Measurements from ENCODE around the gene DRC3.
"Not testable (repeated sequence)": the region's sequence is repeated elsewhere in the genome, so short reads cannot be mapped to it uniquely, and the experiment has no call there.

Gene DRC3

DNA sequence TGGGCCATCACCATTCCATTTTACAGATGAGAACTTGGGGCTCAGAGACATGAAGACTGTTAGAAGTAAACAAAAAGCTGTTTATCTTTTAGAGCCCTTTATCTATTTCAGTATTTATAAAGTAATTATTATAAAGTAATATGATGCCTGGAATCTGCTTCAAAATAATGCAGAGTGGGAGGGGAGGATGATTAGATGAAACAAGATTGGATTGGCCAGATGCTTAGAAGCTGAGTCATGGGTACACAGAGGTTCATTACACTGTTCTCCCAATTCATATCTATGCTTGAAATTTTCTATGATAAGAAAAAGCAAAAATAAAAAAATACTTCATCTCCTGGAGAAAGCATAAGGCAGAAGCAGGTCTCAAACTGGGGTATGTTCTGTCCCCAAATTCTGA lies 29.8 kb upstream of the DRC3 start:
- DNase-seq = no peak

DNA sequence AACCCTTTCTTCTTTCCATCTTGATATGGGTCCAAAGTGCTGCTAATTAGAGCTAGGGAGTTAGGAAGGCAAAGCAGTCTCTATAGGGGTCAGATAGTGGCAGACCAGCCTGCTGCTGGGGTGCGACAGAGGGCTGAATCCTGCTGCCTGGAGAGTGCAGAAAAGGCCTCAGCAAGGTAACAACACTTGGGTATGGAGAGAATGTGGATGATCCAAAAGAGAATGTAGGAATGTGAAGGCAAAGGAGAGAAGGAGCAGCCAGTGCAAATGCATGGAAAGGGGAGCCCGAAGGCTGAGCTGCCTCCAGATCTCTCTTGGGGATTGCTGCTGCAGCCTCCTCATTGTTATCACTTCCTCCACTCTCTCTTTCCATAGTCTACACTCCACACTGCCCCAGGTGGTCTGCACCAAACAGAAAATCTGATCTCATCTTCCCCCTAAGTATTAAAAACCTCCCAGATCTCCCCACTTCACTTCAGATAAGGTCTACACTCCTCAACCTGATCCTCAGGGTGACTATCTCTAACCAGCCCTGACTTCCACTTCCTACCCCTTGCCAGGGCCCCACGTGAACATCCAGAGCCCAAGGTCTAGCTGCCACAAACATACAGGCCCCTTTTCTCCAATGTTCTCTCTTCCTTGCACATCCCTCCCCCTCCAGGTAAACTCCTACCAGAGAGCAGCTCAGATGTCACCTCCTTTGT lies 29.2 kb upstream of the DRC3 start:
- DNase-seq = no peak

DNA sequence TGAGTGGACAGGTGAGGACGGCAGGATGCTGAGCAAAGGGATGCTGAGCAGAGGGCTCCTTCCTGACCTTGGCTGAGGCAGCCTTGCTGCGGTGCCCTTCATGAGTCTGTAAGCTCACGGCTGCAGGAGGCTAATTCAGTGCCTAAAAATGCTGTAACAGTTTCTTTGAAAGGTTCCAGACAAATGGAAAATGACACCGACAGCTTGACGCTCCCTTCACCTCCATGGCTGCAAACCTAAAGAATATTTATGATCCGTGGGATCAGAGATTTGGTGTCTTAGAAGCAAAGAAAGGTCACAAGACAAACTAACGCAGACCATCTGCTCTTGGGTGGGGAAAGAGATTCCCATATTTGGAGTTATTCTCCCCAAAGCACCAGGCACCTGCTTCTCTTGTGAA lies 28.4 kb upstream of the DRC3 start:
- DNase-seq = no peak

DNA sequence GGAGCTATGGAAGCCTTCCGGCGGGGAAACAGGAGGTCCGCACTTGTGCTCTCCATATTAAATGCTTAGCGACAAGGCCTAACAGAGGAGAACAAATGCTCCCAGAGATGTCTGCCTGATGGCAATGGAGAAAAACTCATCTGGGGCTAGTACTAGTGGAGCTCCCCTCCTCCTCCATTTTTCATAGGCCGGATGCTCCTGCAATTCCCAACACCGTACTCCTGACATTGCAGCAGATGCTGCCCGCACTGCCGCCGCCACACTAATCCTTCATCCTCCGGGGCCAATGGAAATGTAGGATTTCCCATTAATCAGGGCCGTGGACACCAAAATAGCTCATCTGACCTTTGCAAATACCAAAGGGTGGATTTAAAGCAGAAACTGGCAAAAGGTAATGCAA lies 27.9 kb upstream of the DRC3 start:
- no peak for DNase-seq

DNA sequence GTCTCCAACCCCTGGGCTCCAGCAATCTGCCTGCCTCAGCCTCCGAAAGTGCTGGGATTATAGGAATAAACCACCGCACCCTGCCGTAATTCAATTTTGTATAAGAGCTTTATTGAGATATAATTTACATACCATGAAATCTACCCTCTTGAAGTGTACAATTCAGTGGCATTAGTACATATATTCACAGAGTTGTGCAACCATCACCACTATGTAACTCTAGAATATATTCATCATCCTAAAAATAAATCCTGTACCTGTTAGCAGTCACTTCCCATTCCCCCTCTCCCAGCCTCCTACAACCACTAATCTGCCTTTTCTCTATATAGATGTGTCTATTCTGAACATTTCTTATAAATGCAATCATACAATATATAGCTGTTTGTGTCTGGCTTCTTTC lies 26.6 kb upstream of the DRC3 start:
- no peak for DNase-seq

DNA sequence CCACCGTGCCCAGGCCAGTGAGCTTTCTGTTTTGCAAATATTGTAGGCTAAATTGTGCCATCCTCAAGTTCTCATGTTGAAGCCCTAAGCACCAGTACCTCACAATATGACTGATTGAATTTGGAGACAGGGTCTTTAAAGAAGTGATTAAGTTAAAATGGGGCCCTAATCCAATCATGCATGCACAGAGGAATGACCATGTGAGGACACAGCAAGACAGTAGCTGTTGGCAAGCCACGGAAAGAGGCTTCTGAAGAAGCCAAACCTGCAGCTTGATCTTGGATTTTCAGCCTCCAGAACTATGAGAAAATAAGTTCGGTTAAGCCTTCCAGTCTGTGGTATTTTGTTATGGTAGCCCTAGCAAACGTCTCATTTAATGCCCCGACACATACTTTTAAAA lies 25.4 kb upstream of the DRC3 start:
- DNase-seq = no peak

DNA sequence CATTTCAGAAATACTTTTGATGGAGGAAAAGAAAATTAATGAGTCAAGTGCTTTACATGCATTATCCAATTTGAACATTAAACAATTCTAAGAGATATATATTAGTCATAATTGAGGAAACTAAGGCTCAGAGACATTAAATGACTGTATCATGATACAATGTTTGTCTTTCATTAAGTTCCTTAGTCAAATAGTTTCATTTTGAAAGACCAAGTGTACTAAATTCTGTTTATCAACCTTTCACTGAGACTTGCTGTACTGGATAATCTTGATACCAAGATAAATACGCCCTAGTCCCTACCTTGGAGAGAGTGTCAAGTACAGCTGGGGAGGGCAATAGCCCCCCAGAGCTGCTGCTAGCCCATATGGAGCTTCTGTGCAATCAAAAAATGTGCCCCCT lies 24.7 kb upstream of the DRC3 start:
- no peak for DNase-seq

DNA sequence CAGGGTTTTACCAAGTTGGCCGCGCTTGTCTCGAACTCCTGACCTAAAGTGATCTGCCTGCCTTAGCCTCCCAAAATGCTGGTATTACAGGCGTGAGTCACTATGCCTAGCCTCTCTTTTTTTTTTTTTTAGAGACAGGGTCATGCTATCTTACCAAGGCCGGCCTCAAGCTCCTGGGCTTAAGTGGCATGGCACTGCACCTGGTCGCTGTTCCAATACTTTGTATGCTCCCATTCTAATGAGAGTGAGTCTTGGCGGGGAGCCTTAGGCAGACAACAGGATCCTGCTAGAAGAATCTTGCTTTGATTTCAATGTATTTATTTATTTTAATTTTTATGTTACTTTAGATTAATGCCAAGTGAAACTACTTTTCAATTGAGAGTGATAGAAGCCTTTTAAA lies 22.3 kb upstream of the DRC3 start:
- no peak for DNase-seq

DNA sequence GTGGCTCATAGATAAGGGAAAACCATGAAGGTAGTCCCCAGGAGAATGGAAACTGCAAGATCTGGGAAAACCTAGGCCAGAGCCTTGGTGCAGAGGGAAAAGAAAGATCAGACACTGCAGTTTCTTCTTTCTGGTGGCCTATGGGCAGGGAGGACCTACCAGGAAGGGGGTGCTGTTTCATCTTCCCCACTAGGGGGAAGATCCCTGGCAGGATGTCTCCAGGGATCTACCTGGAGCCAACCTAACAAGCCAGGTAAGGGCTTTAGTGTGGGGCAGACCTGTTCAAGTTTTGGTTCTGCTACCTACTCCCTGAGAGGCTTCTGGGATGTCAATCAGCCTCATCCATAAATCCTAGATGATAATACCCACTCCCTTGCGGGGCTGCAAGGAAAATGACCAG lies 21.9 kb upstream of the DRC3 start:
- DNase-seq = no peak

DNA sequence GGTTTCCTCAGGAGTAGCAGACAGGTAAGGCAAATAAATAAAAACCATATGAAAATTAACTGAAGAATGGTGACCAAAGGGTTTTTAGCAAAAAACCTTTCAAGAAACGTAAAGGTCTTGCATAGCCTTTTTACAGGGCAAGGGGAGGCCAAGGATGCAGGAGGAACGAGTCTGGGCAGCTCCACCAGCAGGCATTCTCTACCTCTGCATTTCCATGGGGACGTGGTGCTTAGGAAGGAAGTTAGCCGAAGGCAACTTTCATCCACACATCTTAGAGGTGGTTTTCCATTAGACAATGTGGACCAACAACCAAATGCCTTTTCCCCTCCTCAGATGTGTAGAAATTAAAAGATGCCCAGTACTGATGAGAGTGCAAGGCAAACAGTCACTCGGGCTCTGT lies 21.1 kb upstream of the DRC3 start:
- no peak for DNase-seq

DNA sequence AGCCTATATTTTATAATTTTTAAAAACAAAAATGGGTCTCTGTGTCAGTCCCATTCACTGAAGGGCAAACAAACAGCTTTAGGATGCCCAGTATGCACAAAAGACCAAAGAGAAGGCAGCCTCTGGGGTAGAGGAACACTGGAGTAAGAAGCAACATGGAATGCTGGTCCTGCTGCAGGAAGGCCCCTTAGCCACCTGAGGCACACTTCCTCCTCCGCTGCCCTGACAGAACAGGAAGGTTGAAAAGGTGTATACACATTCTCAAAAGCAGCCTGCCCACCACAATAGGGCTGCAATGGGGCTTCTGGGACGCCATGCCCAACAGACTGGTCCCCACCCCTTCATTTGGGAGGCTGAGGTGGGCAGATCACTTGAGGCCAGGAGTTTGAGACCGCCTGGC lies 20.0 kb upstream of the DRC3 start:
- DNase-seq = no peak

DNA sequence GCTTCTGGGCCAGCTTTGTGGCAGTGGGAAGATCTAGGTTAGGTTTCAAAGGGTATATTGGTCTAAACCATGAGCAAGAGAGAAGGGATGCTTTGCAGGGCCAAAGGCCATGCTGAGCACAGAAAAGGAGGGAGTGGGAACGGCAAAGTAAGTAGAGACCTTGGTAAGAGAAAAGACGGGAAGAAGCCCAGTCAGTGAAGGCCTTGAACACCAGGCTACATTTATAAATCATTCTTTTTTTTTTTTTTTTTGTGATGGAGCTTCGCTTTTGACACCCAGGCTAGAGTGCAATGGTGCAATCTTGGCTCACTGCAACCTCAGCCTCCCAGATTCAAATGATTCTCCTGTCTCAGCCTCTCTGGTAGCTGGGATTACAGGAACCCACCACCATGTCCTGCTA lies 18.6 kb upstream of the DRC3 start:
- no peak for DNase-seq

DNA sequence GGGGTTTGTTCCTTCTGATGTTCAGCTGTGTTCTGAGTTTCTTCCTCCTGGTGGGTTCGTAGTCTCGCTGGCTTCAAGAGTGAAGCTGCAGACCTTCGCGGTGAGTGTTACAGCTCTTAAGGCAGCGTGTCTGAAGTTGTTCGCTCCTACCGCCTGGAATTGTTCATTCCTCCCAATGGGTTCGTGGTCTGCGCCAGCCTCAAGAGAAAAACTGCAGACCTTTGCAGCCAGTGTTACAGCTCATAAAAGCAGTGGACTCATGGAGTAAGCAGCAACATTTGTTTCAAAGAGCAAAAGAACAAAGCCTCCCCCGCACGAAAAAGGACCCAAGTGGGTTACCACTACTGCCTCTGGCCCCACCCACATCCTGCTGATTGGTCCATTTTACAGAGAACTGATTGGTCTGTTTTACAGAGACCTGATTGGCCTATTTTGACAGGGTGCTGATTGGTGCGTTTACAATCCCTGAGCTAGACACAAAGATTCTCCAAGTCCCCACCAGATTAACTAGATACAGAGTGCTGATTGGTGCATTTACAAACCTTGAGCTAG lies 16.8 kb upstream of the DRC3 start:
- not testable (repeated sequence) for DNase-seq

DNA sequence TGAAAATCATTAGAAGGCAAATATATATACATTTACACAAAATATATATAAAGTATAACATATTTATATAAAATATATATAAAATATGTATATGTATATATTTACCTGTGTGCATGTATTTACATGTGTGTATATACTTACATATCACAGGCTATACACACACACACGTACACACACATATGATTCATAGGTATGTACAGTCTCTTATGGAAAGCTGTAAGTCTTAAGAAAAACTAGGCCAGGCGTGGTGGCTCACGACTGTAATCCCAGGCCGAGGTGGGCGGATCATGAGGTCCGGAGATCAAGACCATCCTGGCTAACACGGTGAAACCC lies 15.1 kb upstream of the DRC3 start:
- DNase-seq = no peak

DNA sequence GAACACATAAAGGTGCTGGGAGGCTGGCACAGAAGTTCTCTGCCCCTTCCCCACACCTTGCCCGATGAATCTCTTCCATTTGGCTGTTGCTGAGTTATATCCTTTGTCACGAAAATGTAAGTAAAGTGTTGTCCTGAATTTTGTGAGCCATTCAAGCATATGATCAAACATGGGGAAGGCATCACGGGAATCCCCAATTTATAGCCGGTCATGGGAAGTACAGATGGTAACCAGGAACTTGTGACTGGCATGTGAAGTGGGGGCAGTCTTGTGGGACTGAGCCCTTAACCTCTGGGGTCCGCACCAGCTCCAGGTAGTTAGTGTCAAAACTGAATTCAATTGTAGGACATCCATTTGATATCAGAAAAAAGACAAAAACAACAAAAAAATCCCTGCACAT lies 13.7 kb upstream of the DRC3 start:
- DNase-seq = no peak

DNA sequence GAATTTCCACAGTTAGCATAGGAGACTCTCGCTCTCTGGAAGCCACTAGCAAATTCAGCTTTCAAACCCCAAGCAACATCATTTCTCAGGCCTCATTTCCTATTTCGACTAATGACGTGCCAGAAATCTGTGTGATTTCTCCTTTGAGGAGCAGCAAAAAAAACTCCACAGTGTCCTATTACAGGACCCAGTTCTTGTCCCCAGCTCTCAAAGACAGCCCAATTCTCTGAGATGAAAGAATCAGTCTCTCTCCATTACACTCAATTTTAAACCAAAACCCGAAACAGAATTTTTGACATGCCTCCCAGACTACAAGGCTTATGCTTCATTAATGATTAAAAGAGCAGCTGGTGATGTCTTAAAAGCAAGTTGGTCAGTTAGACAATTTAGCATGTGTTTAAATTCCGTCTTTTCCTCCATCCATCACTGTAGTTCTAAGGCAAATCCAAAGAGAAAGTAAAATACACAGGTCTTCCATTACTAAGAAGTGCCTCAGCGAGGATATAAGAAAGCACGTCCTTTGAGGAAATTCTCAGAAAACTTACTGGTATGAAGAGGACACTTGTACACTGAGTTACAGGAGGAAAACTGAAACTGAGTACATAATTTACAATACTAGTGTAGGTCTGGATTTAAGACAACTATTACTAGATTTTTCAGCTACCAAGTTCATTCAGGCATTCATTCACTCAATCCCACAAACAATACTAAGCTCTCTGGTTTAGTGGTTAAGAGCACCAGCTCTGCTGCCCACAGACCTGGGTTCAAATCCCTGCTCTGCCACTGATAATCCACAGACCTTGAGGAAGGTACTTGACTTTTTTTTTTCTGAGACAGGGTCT lies 12.9 kb upstream of the DRC3 start:
- DNase-seq = peak; percentile 40

DNA sequence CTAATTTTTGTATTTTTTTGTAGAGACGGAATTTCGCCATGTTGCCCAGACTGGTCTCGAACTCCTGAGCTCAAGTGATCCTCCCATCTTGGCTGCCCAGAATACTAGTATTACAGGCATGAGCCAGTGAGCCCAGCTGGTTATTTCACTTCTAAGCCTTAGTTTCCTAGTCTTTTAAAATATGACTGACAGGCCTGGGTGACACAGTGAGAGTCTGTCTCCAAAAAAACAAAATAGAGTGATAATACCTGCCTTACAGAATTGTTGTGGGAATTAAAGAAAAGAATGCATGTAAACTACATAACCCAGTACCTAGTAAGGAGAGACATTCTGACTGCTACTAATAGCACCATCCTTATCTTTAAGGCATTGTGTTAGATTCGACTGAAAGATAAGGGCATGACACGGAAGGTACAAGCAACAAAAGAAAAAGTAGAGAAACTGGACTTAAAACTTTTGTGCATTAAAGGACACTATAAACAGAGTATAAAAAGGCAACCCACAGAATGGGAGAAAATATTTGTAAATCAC lies 12.1 kb upstream of the DRC3 start:
- no peak for DNase-seq

DNA sequence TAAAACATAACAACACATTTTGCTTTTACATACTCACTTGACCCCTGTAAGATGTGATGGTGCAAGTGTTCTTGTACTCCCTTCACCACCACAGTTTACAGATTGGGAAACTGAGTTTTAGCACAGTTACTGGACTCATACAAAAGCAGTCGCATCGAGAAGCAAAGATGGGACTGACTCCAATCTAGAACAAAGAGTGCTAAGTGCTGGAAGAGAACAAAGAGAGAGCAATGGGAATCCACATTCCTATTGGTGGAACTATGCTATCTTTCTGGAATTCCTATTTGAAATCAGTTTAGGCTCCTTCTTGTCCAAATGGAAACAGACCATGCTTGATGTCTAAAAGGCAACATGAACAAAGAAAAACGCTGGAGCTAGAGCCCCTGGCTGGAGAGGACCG lies 9.6 kb upstream of the DRC3 start:
- no peak for DNase-seq

DNA sequence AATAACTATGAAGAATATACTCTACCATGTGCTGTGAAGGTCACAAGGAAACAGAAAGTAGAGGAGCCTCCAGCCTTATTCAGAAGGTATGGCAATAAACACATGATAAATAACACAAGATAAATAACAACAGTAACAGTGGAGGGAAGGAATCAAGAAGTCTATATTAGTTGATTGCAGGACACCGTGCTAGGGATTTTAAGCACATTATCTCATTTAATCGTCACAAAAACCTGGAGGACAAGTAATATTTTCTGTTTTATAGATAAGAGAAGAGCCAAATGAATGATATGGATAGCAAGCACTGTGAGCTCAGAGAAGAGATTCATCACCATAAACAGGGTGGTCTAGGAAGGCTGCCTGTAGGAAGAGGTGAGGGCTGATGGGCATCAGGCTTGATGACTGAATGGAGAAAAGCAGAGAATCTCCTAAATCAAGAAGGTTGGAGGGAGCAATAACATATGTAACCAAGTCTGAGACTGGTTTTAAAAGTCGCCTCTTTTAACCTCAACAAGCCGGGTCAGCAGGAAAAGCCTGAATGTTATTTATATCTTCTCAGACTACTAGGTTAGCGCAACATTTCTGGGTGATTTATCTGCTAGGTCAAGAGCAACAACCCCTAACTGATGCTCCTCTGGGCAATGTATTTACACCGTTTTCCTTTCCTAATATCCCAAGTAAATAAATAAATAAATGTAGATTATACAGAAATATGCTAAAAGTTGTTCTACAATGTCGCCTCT lies 8.8 kb upstream of the DRC3 start:
- no peak for DNase-seq

DNA sequence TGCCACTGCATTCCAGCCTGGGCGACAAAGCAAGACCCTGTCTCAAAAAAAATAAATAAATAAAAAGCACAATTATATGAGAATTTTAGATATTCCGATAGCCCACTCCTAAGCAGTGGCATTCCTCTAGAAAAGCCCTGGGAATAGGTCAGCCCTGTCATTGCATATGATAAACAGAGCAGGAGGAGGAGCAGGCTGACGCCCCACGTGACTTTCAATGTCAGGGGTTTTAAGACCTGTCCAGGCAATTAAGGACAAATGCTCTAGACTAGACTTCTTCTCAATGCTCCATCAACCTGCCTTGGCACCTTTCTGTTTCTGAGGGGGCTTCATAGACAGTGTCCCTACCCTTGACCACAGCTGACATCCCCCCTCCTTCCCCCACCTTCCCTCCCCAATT lies 8.0 kb upstream of the DRC3 start:
- no peak for DNase-seq

DNA sequence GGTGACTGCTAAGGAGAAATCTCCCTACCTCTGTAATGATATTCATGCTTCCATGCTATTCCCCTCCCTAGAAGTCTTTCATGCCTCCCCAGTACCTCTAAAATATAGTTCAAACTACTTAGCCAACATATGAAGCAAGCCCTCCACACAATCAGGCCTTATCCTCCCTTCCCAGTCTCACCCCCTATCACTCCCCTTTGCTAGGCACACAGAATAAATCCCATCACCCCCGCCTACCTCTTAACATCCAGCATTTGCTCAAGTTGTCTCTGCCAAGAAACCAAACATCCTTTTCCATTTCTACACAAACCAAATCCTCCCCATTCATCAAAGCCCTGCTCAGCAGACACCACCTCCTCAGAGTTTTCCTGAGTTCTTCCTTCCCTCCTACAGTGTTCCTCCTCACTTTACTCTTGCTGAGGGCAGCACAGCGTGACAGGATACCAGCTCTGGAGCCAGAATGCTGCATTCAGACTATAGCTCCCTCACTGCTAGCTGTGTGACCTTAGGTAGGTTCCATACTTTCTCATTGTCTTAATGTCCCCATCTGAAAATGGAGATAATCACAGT lies 7.4 kb upstream of the DRC3 start:
- DNase-seq = no peak

DNA sequence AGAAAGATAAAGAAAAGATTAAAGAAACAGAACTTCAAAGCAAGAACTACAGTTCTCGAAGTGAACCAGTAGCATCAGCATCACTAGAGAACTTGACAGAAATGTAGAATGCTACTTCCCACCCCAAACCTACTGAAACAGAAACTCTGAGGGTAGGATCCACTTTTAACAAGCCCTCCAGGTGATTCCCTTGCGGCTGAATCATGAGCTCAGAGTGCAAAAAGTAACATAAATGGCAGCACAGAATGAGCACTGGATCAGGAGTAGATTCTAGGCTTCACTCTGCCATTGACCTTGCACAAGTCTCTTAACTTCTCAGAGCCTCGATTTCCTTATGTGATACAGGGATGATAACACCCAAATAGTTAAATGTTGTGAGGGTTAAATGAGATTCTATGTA lies 6.3 kb upstream of the DRC3 start:
- DNase-seq = no peak

DNA sequence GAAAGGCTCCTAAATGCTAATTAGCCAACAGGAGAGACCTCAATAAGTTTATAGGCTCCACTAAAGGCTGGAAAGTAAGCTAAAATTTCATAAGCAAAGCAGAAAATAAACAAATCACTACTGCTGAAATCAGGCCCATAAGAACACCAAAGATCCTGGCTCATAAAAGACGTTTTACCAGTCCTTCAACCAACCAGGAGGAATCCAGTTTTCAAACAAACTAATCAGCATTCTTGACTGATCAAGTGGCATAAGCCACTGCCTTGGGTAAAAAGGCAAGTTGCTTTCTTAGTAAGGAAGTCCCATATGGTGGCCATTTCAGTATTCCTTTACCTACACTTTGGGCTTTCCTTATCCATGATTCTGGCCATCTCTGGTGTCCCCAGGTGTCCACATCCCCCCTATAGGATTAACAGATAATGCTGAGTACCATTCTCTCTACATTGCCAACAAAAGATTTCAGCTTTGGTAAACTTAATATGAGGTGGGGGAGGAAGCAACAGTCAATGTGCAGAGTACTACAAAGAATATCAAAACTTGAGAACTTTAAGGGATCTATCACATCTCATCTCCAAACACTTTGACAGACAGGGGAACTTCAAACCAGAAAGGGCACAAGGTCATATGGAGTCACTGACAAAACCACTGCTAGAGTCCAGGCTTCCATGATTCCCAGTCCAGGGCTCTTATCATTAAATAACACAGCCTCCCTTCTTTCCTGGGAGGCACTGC lies 1.8 kb upstream of the DRC3 start:
- DNase-seq = no peak

Data from CD4-positive, alpha-beta T cell treated with Interleukin-12 subunit alpha and Interleukin-12 subunit beta, for 1 hour (primary cell).